Gastrocnemius medialis (tissue), 4 donors: ENCODE data around the gene BRI3BP. TPM values are rescaled to one million over a fixed set of nuclear protein-coding genes. Genes with fewer than 3 reads are reported as not detected.

Experiments used
- ATAC-seq, 2 donors: fragments of 150-250 bp; one replicate each; pipeline ENCODE4 v1.9.1; 2016
- DNase-seq, 2 donors: peaks; one replicate each; pipeline ENCODE4 v3.0.0-alpha.2; 2019
- H3K27ac ChIP-seq, 4 donors: fragments of 200-600 bp; sonication (generic); 1 replicate in 1 of 4; 2 replicates in 3 of 4; pipeline ENCODE4 v1.5.1; 2016 to 2018; ENCODE audit warnings: mild to moderate bottlenecking in 2 of 4, moderate library complexity in 1 of 4
- H3K27me3 ChIP-seq, 3 donors: fragments of 200-600 bp; sonication (generic) in 2 of 3; 1 replicate in 1 of 3; 2 replicates in 2 of 3; pipeline versions ENCODE4 v1.5.1 to v1.6.0; 2016 to 2019; ENCODE audit warnings: mild to moderate bottlenecking in 1 of 3, moderate library complexity in 1 of 3
- H3K36me3 ChIP-seq, 2 donors: fragments of 200-600 bp; sonication (generic) in 1 of 2; one replicate each; pipeline ENCODE4 v1.5.1; 2017 to 2018
- H3K4me1 ChIP-seq, 2 donors: fragments of 200-600 bp; sonication (generic) in 1 of 2; one replicate each; pipeline ENCODE4 v1.5.1; 2016 to 2017; ENCODE audit warnings: mild to moderate bottlenecking in 2 of 2
- H3K4me3 ChIP-seq, 4 donors: fragments of 200-600 bp; sonication (generic) in 3 of 4; 1 replicate in 1 of 4; 2 replicates in 3 of 4; pipeline ENCODE4 v1.5.1; 2016 to 2019; ENCODE audit warnings: mild to moderate bottlenecking in 2 of 4
- H3K9me3 ChIP-seq, 3 donors: fragments of 200-600 bp; sonication (generic) in 2 of 3; 1 replicate in 1 of 3; 2 replicates in 2 of 3; pipeline ENCODE4 v1.5.1; 2016 to 2019
- CTCF ChIP-seq, 5 experiments: fragments of 450-650 bp in 3 of 5; fragments of 200-600 bp in 2 of 5; sonication (generic) in 2 of 5; IDR thresholded peaks in 4 of 5; conservative IDR thresholded peaks in 1 of 5; 1 replicate in 4 of 5; 2 replicates in 1 of 5; pipeline ENCODE4 v1.5.1; 2016 to 2019; ENCODE audit warnings: antibody characterized with exemption in 5 of 5, mild to moderate bottlenecking in 3 of 5, moderate library complexity in 3 of 5
- POLR2A ChIP-seq, 2 donors: fragments of 450-650 bp; IDR thresholded peaks; one replicate each; pipeline ENCODE4 v1.6.1; 2017; ENCODE audit warnings: antibody characterized with exemption in 2 of 2, mild to moderate bottlenecking in 2 of 2, moderate library complexity in 2 of 2
- in situ Hi-C, 4 donors: fragments of 200-750 bp; cut with MboI; loops; one replicate each; pipeline versions ENCODE4 v1.15.0 to v1.8.0; 2017; ENCODE audit warnings: low sequenced_read_pairs in 4 of 4
- intact Hi-C: fragments of 100-400 bp; cut with DNase I; formaldehyde crosslinking; loops from one replicate; pipeline ENCODE4 v1.15.1; 2023; ENCODE audit warnings: low total_unique reads
- total RNA-seq, 4 donors: library from RNA; depleted of rRNA; stranded (reverse); fragments of >200 nt; gene quantifications; one replicate each; pipeline versions ENCODE4 v1.1.0 to v1.2.3, GENCODE V29; 2016

BRI3BP gene
- total RNA-seq, 4 donors from 2014 or later: 0.75 to 2.0 (median 1.6) TPM

- H3K27me3 ChIP-seq: no peaks in the 10 kb centered on the region
- H3K4me1 ChIP-seq: peaks cover 0 to 4% of the 10 kb centered on the region in 2 donors
- ATAC-seq (no peak), DNase-seq (no peak)
- H3K9me3 ChIP-seq: no peaks in the 10 kb centered on the region
- H3K36me3 ChIP-seq: no peaks in the 10 kb centered on the region
- no peak overlapping the region for H3K27ac ChIP-seq
- in situ Hi-C loops (no loop called here), intact Hi-C loops (no loop called here)
- no peak overlapping the region for H3K4me3 ChIP-seq
- no peak for TF ChIP-seq POLR2A (IDR thresholded peaks at IDR 0.05)
- no peak for TF ChIP-seq CTCF (IDR thresholded peaks at IDR 0.05 in 4 of 5, conservative IDR thresholded peaks at IDR 0.05 in 1 of 5)
Measured at GRCh38 chr12:125050446-125050845, 57.0 kb downstream of the BRI3BP start.

DNA sequence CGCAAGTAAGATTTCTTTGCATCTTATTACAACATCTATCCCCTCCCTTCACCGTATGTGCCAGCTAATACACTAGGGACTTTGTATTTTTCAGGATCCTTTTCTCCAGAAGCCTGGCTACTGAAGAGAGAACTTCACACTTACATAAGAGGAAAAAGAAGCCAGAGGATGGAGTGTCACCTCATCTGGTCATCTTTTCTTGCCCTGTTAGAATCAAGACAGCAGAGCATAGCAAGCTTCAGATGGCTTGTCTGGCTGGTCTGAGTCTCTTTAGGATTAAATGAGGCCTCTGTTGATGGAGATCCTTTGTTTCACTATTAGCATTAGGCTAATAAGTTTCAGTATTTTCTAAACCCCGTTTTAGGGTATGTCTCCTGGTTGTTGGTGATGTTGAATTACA, 57.4 kb downstream of the BRI3BP start:
- H3K27ac ChIP-seq: no peak overlapping the region
- intact Hi-C loops: no loop called here
- H3K4me3 ChIP-seq: no peak overlapping the region
- H3K4me1 ChIP-seq: peaks cover 0 to 4% of the 10 kb centered on the region in 2 donors
- TF ChIP-seq POLR2A (IDR thresholded peaks at IDR 0.05): no peak
- no peak for TF ChIP-seq CTCF (IDR thresholded peaks at IDR 0.05 in 4 of 5, conservative IDR thresholded peaks at IDR 0.05 in 1 of 5)
- H3K27me3 ChIP-seq: no peaks in the 10 kb centered on the region
- in situ Hi-C loops: no loop called here
- no peak for DNase-seq
- no peaks in the 10 kb centered on the region for H3K9me3 ChIP-seq
- H3K36me3 ChIP-seq: no peaks in the 10 kb centered on the region
- ATAC-seq: no peak

DNA sequence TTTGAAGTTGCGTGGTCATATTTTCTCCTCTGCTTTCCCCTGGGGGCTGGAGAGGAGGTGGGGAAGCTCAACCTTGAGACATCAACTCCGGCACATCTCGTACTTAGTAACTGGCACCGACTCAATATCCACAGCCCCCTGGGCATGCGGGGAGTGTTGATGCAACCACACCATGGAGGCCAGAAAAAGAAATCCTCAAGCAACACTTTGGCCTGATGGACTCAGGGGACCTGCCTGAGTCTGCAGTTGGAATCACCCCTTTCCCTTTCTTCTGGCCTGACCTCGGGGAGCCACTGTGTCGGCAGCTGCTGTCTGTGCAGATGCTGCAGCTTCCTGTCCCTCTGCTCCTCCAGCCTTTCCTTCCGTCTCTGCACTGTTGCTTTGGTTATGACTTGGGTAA, 60.4 kb downstream of the BRI3BP start:
- Histone ChIP-seq H3K36me3 (no peaks in the 10 kb centered on the region), H3K4me1 (peaks cover 0 to 4% of the 10 kb centered on the region in 2 donors), H3K27ac (no peak overlapping the region), H3K27me3 (no peaks in the 10 kb centered on the region), H3K4me3 (no peak overlapping the region), H3K9me3 (no peaks in the 10 kb centered on the region)
- in situ Hi-C loops: no loop called here
- no peak for TF ChIP-seq POLR2A (IDR thresholded peaks at IDR 0.05)
- no peak for TF ChIP-seq CTCF (IDR thresholded peaks at IDR 0.05 in 4 of 5, conservative IDR thresholded peaks at IDR 0.05 in 1 of 5)
- peak in 1 of 2 donors; percentile 27 for ATAC-seq
- peak; percentile 44 to 68 for DNase-seq
- intact Hi-C loops: no loop called here

DNA sequence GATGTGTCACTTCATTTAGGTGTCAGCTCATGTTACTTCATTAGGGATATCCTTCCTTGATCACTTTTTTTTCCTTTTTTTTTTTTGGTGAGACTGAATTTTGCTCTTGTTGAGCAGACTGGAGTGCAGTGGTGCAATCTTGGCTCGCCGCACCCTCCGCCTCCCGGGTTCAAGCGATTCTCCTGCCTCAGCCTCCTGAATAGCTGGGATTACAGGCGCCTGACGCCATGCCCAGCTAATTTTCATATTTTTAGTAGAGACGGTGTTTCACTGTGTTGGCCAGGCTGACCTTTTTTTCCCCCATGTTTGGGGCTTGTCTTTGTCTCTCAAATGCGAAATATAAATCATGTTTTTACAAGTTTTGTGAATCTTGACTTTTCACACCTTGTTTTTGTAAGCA, 62.1 kb downstream of the BRI3BP start:
- in situ Hi-C loops (no loop called here), intact Hi-C loops (no loop called here)
- H3K27ac ChIP-seq: no peak overlapping the region
- no peak for DNase-seq
- TF ChIP-seq CTCF (IDR thresholded peaks at IDR 0.05 in 4 of 5, conservative IDR thresholded peaks at IDR 0.05 in 1 of 5) (no peak), POLR2A (IDR thresholded peaks at IDR 0.05) (no peak)
- H3K4me1 ChIP-seq: no peaks in the 10 kb centered on the region
- no peak for ATAC-seq
- no peaks in the 10 kb centered on the region for H3K36me3 ChIP-seq
- no peaks in the 10 kb centered on the region for H3K27me3 ChIP-seq
- H3K4me3 ChIP-seq: no peak overlapping the region
- no peaks in the 10 kb centered on the region for H3K9me3 ChIP-seq

- no peaks in the 10 kb centered on the region for H3K9me3 ChIP-seq
- no peaks in the 10 kb centered on the region for H3K36me3 ChIP-seq
- intact Hi-C loops (no loop called here), in situ Hi-C loops (no loop called here)
- H3K27ac ChIP-seq: no peak overlapping the region
- no peak overlapping the region for H3K4me3 ChIP-seq
- no peaks in the 10 kb centered on the region for H3K4me1 ChIP-seq
- ATAC-seq (no peak), DNase-seq (no peak)
- no peak for TF ChIP-seq CTCF (IDR thresholded peaks at IDR 0.05 in 4 of 5, conservative IDR thresholded peaks at IDR 0.05 in 1 of 5)
- no peak for TF ChIP-seq POLR2A (IDR thresholded peaks at IDR 0.05)
- no peaks in the 10 kb centered on the region for H3K27me3 ChIP-seq
Measured at GRCh38 chr12:125056306-125056705, 62.9 kb downstream of the BRI3BP start.
